HG03354 (cell line): Measurements from ENCODE around the gene SAMD4A.
"Not testable (repeated sequence)": the region's sequence is repeated elsewhere in the genome, so short reads cannot be mapped to it uniquely, and the experiment has no call there.

Experiments used
- ATAC-seq: cut with Tn5 transposase; IDR thresholded peaks from one replicate; pipeline ENCODE4 v1.9.1; 2021; ENCODE audit warnings: mild to moderate bottlenecking; ENCODE audit not compliant: unreplicated experiment, poor library complexity, severe bottlenecking

Gene SAMD4A

DNA sequence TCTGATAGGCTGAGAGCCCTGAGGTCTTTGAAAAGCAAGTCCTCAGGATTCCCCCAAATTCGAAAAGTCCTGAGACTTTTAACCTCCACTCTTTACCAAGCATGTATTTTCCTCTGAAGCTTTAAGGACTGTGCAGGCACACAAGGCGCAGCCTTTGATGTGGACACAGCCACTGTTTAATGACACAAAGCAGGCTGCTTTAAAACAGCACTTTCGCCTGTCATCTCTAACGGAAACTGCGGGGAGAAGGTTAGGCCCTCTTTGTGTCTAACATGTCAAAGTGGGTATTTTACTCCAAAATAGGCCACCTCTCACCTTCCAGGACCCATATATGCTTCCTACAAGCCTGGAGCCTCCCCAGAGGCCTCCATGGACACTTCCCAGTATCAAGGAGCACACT, 176.5 kb downstream of the SAMD4A start:
- no peak for ATAC-seq

- ATAC-seq: no peak
Observed at GRCh38 chr14:54746019-54746418, 179.1 kb downstream of the SAMD4A start.

- no peak for ATAC-seq
Observed at GRCh38 chr14:54747616-54748015, 180.7 kb downstream of the SAMD4A start.

DNA sequence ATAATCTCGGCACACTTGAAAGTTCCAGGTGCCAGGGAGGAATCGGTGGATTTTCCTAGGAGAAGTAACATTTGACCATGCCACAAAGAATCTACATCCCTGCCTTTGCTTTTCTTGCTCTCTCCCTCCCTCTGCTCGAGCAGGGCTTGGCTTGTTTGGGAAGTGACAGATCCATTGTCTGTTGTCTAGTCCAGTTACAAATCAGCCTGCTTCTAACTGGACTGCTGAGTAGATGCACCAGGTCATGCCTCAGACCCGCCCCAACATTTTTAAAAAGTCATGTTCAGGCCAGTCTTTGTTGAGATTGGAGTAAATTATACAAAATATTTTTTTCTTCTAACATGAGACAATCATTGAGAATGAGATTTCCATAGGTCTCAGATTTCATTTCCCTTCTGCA, 182.3 kb downstream of the SAMD4A start:
- ATAC-seq: no peak

GRCh38 chr14:54749727-54750126, 182.8 kb downstream of the SAMD4A start:
- ATAC-seq: no peak

GRCh38 chr14:54752611-54753010, 185.7 kb downstream of the SAMD4A start:
- ATAC-seq: not testable (repeated sequence)

DNA sequence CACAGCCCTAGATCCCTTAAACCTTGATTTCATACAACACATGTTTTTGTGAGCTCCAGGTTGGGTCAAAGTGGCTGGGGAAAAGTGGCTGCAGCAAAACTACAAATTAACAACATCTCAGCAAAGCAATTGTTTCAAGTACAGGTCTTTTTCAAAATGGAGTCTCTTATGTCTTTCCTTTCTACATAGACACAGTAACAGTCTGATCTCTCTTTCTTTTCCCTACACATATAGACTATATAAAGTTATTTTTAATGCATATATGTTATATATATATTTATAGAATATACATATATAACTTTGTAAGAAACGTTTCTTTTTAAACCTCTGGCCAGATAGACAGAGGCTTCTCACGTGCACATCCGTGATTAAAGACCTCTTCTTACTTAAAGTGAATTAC, 186.5 kb downstream of the SAMD4A start:
- not testable (repeated sequence) for ATAC-seq

GRCh38 chr14:54754116-54754622, 187.2 kb downstream of the SAMD4A start:
- ATAC-seq: no peak

DNA sequence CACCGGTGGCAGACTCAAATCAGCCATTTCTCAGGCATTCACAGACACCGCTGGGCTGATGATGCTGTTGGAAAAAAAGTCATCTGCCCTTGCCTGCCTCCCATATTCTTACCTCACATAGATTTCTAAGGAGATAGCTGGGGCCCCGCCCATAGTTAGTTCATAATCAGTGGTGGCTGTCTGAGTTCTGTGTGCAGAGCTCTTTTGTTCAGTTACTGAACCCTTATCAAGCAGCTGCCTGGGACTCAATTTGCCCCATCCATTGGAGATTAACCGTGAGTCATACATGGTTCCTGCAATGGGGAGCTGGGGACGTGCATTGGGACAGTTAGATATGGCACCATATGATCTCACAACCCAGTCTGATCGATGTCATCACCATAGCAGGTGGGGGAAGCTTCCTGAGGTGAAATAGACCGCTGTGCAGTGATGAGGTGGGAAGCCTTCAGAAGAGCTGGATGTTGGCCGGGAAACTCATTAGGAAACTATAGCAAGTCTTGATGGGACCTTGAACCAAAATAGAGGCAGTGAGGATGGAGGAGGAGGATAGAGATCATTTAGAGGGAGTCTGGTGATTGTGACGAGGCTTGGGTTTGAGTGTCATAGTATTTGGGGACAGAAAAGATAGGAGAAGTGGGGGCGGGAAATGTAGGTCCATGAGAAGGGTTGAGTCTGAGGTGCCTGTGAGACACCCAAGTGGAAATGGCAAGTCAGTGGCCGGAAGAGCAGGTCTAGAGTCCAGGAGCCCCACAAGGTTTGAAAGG, 187.9 kb downstream of the SAMD4A start:
- ATAC-seq: no peak

DNA sequence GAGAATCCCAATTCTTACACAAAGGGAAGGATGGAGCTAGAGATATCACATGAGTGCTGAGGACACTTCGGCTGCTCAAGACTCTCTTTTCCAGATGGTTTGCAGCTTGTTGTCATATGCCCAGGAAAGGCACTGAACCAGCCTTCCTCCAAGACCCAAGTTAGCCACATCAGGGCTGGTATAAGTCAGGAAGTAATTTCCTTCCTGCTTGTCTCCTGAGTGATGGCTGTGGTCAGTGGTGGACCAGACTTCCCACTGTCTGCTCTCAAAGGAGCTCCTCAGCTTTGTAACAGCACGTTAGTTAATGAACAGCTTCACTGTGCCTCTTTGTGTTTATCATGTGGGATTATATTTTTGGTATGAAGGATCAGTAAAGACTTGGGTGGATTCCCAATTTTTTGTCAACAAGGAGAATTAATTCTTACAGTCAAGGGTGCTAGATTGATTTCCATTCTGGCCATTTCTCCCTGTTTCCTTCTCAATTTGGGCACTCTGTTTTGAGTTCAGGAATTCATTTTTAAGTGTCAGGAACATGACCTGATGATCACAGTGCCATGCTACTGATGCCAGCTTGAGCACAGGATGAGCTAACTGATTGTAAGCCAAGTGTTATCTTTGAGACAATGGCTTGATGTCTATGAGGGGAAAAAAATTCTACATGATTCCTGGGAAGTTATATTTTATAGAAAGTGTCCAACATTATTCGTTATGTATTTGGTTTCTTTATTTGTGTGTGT, 189.9 kb downstream of the SAMD4A start:
- ATAC-seq: no peak

- no peak for ATAC-seq
Observed at GRCh38 chr14:54758041-54758440, 191.1 kb downstream of the SAMD4A start.

DNA sequence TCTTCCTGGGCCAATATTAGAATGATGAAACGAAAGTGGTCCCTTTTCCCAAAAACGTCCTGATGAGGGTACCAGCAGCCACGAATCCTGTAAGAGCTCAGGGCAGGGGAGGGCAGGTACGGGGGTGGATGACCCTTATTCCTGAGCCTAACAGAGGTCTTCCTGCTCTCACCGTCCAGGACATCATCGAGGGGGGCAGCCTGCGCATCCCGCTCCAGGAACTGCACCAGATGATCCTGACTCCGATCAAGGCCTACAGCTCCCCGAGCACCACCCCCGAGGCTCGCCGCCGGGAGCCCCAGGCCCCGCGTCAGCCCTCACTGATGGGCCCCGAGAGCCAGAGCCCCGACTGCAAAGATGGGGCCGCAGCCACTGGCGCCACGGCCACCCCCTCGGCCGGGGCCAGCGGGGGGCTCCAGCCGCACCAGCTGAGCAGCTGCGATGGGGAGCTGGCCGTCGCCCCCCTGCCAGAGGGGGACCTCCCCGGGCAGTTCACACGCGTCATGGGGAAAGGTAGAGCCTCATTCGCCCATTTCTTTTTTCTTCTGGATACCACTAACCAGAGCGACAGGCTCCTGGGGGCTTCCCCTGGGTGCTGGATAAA, 193.2 kb downstream of the SAMD4A start:
- no peak for ATAC-seq

DNA sequence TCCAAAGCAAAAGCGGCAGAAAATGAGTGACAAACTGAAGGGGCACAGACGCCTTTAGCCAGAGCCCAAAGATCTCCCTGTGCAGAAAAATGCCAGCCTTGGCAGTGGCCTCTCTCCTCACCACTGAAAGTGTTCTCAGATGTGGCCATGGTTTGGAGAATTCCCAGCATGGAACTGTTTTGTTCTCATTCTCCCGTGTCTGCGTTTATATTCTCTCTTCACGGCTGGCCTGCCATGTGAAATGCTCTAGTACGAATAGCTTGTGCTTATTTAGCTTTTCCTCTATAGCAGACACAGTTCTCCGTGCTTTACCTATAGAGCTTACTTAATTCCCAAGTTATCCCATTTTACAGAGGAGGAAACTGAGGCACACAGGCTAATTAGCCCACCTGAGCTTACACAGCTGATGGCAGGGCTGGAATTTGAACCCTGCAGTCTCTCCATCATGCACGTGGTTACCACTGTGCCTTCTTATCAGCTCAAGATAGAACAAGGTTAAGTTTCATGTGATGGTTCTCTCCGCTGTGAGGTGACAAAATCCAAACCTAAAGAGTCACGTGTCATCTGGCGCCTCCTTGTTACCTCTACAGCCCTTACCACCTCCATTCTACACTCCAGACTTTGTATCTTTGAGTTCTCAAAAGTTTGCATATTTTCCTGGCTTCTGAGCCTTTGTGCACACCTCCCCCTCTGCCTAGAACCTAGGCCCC, 194.1 kb downstream of the SAMD4A start:
- no peak for ATAC-seq

DNA sequence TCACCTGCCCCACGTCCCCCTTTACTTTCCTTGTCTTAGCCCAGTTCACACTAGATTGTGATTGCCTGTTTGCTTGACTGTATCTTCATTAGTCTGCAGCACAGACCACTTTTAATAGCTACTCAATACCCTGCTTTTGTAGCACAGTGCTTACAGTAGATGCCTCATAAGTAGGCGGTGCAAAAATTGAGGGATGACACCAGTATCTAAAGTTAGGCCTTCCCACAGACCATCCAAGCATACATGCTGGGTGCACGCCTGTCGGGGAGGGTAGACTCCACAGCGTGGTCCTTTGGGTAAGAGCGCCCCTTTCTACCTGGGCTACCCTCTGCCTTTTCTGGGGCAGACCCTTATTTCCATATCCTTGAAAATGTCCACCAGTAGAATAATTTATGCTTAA, 194.9 kb downstream of the SAMD4A start:
- no peak for ATAC-seq

- ATAC-seq: no peak
Observed at GRCh38 chr14:54762296-54762695, 195.4 kb downstream of the SAMD4A start.

- no peak for ATAC-seq
Observed at GRCh38 chr14:54763761-54764160, 196.8 kb downstream of the SAMD4A start.

- no peak for ATAC-seq
Observed at GRCh38 chr14:54766276-54767138, 199.6 kb downstream of the SAMD4A start.

- no peak for ATAC-seq
Observed at GRCh38 chr14:54767139-54767431, 200.2 kb downstream of the SAMD4A start.

GRCh38 chr14:54767450-54767849, 200.5 kb downstream of the SAMD4A start:
- ATAC-seq: no peak
